Fibroblast of lung (primary cell): ENCODE results near the gene MATN4. TPM values are rescaled to one million over a fixed set of nuclear protein-coding genes. Genes with fewer than 3 reads are reported as not detected.
A peak's percentile ranks its signal among the peaks of the same experiment; 100 is the strongest.

Experiments
- DNase-seq, 2 donors: peaks; one replicate each; pipeline versions ENCODE4 v3.0.0 to v3.0.0-alpha.2; 2010; ENCODE audit warnings: low read depth in 2 of 2
- H2AFZ ChIP-seq: 2 replicates; pipeline ENCODE4 v1.5.1; 2012; ENCODE audit warnings: low read length, control low read depth, inconsistent platforms
- H3K27ac ChIP-seq: 2 replicates; pipeline ENCODE4 v1.5.1; 2011; ENCODE audit warnings: low read length, control low read depth; ENCODE audit not compliant: insufficient read depth
- H3K27me3 ChIP-seq: 2 replicates; pipeline ENCODE4 v1.5.1; 2011; ENCODE audit warnings: mild to moderate bottlenecking, low read length; ENCODE audit not compliant: control insufficient read depth, insufficient read depth
- H3K36me3 ChIP-seq: 2 replicates; pipeline ENCODE4 v1.5.1; 2011; ENCODE audit warnings: low read length; ENCODE audit not compliant: control insufficient read depth, insufficient read depth
- H3K4me1 ChIP-seq: 2 replicates; pipeline ENCODE4 v1.5.1; 2011; ENCODE audit warnings: low read length; ENCODE audit not compliant: control insufficient read depth, insufficient read depth; ENCODE audit errors: extremely low read depth
- H3K4me2 ChIP-seq: 2 replicates; pipeline ENCODE4 v1.5.1; 2011; ENCODE audit warnings: low read length, control low read depth; ENCODE audit not compliant: insufficient read depth; ENCODE audit errors: extremely low read depth
- H3K4me3 ChIP-seq, 4 experiments: fragments of 200-600 bp in 1 of 4; sonication (generic) in 1 of 4; replicated peaks in 1 of 4; 2 replicates each; pipeline ENCODE4 v1.5.1; 2011 to 2016; ENCODE audit warnings: low read length in 4 of 4, low read depth in 3 of 4, mild to moderate bottlenecking in 3 of 4, control low read depth in 2 of 4, inconsistent platforms in 1 of 4, mixed read lengths in 1 of 4; ENCODE audit not compliant: insufficient read depth in 1 of 4; ENCODE audit errors: control extremely low read depth in 1 of 4
- H3K79me2 ChIP-seq: 2 replicates; pipeline ENCODE4 v1.5.1; 2012; ENCODE audit warnings: mild to moderate bottlenecking, low read length, inconsistent platforms; ENCODE audit not compliant: control insufficient read depth, insufficient read depth
- H3K9ac ChIP-seq: 2 replicates; pipeline ENCODE4 v1.5.1; 2011; ENCODE audit warnings: mild to moderate bottlenecking, low read length, control low read depth; ENCODE audit not compliant: insufficient read depth
- H3K9me3 ChIP-seq: 2 replicates; pipeline ENCODE4 v1.5.1; 2012; ENCODE audit warnings: low read depth, low read length; ENCODE audit not compliant: control insufficient read depth, insufficient read depth
- H4K20me1 ChIP-seq: 2 replicates; pipeline ENCODE4 v1.5.1; 2011; ENCODE audit warnings: low read length; ENCODE audit not compliant: control insufficient read depth, insufficient read depth; ENCODE audit errors: extremely low read depth
- CTCF ChIP-seq, 2 donors: IDR thresholded peaks in 1 of 2; conservative IDR thresholded peaks in 1 of 2; 1 replicate in 1 of 2; 2 replicates in 1 of 2; pipeline ENCODE4 v1.5.1; 2011 to 2012; ENCODE audit warnings: low read length in 2 of 2, control low read depth in 1 of 2, inconsistent platforms in 1 of 2, low read depth in 1 of 2, mild to moderate bottlenecking in 1 of 2
- EZH2 ChIP-seq: IDR thresholded peaks from 2 replicates; pipeline ENCODE4 v1.5.1; 2012; ENCODE audit warnings: low read length, control low read depth, mild to moderate bottlenecking; ENCODE audit errors: missing control alignments
- polyA plus RNA-seq, 2 donors: library from polyadenylated mRNA; depleted of rRNA in 1 of 2; stranded (reverse) in 1 of 2; unstranded in 1 of 2; fragments of >200 nt; gene quantifications; 2 replicates each; pipeline ENCODE4 v1.2.1, GENCODE V29; 2011 to 2012; ENCODE audit warnings: missing spikeins in 1 of 2
- total RNA-seq: library from RNA; depleted of rRNA; stranded (reverse); fragments of >200 nt; gene quantifications from 2 replicates; pipeline ENCODE4 v1.2.1, GENCODE V29; 2014

Gene MATN4
- total and polyA plus RNA-seq, 2 donors (not counting 1 experiment from before 2014, with no cell fraction given): under 0.01 to 0.06 TPM

GRCh38 chr20:45318386-45318939, 10.4 kb upstream of the MATN4 start:
- DNase-seq: no peak
- H2AFZ ChIP-seq: no peak overlapping the region
- no peaks in the 10 kb centered on the region for H3K9me3 ChIP-seq
- no peaks in the 10 kb centered on the region for H3K36me3 ChIP-seq
- H3K79me2 ChIP-seq: no peaks in the 10 kb centered on the region
- H3K4me3 ChIP-seq: no peak overlapping the region
- H3K27me3 ChIP-seq: peaks cover 17% of the 10 kb centered on the region
- no peak overlapping the region for H3K9ac ChIP-seq
- no peaks in the 10 kb centered on the region for H4K20me1 ChIP-seq
- H3K27ac ChIP-seq: no peak overlapping the region
- TF ChIP-seq CTCF (conservative IDR thresholded peaks at IDR 0.05 in 1 of 2, IDR thresholded peaks at IDR 0.05 in 1 of 2; ENCODE audit: low read depth in 1 of 2, low read length in 2 of 2) (no peak), EZH2 (no peak)
- no peaks in the 10 kb centered on the region for H3K4me1 ChIP-seq
- H3K4me2 ChIP-seq: no peak overlapping the region

- no peak overlapping the region for H3K4me3 ChIP-seq
- H3K27ac ChIP-seq: no peak overlapping the region
- no peak for DNase-seq
- H3K4me2 ChIP-seq: no peak overlapping the region
- H3K79me2 ChIP-seq: no peaks in the 10 kb centered on the region
- TF ChIP-seq EZH2: no peak
- no peak for TF ChIP-seq CTCF (conservative IDR thresholded peaks at IDR 0.05 in 1 of 2, IDR thresholded peaks at IDR 0.05 in 1 of 2; ENCODE audit: low read depth in 1 of 2, low read length in 2 of 2)
- H3K27me3 ChIP-seq: peaks cover 17% of the 10 kb centered on the region
- no peaks in the 10 kb centered on the region for H3K36me3 ChIP-seq
- no peak overlapping the region for H3K9ac ChIP-seq
- no peak overlapping the region for H2AFZ ChIP-seq
- no peaks in the 10 kb centered on the region for H3K9me3 ChIP-seq
- H3K4me1 ChIP-seq: no peaks in the 10 kb centered on the region
- no peaks in the 10 kb centered on the region for H4K20me1 ChIP-seq
Observed at GRCh38 chr20:45317826-45318225, 9.7 kb upstream of the MATN4 start.

- no peaks in the 10 kb centered on the region for H3K36me3 ChIP-seq
- no peaks in the 10 kb centered on the region for H3K9me3 ChIP-seq
- no peak overlapping the region for H3K27ac ChIP-seq
- no peak overlapping the region for H3K9ac ChIP-seq
- H3K4me3 ChIP-seq: no peak overlapping the region
- no peaks in the 10 kb centered on the region for H4K20me1 ChIP-seq
- no peaks in the 10 kb centered on the region for H3K4me1 ChIP-seq
- no peak for TF ChIP-seq CTCF (conservative IDR thresholded peaks at IDR 0.05 in 1 of 2, IDR thresholded peaks at IDR 0.05 in 1 of 2; ENCODE audit: low read depth in 1 of 2, low read length in 2 of 2)
- peak; percentile 59 for TF ChIP-seq EZH2
- peaks cover 17% of the 10 kb centered on the region for H3K27me3 ChIP-seq
- H2AFZ ChIP-seq: no peak overlapping the region
- DNase-seq: no peak
- H3K4me2 ChIP-seq: no peak overlapping the region
- H3K79me2 ChIP-seq: no peaks in the 10 kb centered on the region
Observed at GRCh38 chr20:45316150-45317080, 8.3 kb upstream of the MATN4 start.
